ENCODE results near the gene SMC5.

DNA sequence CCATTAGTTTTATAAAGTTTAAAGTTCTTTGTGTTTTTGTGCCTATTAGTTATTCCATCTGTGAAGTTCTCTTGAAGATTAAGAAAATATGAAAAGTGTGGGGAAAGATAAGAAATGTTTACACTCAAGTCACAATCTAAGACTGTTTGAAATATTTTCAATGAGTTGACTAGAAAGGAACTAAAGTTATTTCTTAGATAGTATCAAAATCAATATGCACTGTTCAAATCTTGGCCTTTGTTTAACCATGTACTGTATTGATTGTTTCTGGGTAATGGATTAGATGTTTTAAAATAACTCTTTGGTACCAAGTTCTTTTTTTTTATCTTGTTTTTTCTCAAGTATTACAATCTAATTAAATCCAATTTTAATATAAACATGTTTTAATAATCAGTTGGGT lies 46.0 kb downstream of the SMC5 start:
- TF ChIP-seq, protein P1, sequence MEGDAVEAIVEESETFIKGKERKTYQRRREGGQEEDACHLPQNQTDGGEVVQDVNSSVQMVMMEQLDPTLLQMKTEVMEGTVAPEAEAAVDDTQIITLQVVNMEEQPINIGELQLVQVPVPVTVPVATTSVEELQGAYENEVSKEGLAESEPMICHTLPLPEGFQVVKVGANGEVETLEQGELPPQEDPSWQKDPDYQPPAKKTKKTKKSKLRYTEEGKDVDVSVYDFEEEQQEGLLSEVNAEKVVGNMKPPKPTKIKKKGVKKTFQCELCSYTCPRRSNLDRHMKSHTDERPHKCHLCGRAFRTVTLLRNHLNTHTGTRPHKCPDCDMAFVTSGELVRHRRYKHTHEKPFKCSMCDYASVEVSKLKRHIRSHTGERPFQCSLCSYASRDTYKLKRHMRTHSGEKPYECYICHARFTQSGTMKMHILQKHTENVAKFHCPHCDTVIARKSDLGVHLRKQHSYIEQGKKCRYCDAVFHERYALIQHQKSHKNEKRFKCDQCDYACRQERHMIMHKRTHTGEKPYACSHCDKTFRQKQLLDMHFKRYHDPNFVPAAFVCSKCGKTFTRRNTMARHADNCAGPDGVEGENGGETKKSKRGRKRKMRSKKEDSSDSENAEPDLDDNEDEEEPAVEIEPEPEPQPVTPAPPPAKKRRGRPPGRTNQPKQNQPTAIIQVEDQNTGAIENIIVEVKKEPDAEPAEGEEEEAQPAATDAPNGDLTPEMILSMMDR (IDR thresholded peaks at IDR 0.05; ENCODE audit: insufficient read depth, low read length) = no peak
- no peak for TF ChIP-seq POLR2AphosphoS5 (IDR thresholded peaks at IDR 0.05; ENCODE audit: low read depth)
